NB4 (cell line): Measurements from ENCODE around the gene HACD1.

Source experiments
- POLR2A ChIP-seq: IDR thresholded peaks from 2 replicates; pipeline ENCODE4 v1.6.1; 2011; ENCODE audit warnings: mild to moderate bottlenecking; ENCODE audit not compliant: insufficient read length; ENCODE audit errors: extremely low read depth
- TF ChIP-seq, protein P1 (sequence below): IDR thresholded peaks from one replicate; pipeline ENCODE4 v1.5.1; 2012; ENCODE audit warnings: low read depth, low read length

GRCh38 chr10:17597386-17597785 lies 19.8 kb downstream of the HACD1 start:
- TF ChIP-seq, protein P1, sequence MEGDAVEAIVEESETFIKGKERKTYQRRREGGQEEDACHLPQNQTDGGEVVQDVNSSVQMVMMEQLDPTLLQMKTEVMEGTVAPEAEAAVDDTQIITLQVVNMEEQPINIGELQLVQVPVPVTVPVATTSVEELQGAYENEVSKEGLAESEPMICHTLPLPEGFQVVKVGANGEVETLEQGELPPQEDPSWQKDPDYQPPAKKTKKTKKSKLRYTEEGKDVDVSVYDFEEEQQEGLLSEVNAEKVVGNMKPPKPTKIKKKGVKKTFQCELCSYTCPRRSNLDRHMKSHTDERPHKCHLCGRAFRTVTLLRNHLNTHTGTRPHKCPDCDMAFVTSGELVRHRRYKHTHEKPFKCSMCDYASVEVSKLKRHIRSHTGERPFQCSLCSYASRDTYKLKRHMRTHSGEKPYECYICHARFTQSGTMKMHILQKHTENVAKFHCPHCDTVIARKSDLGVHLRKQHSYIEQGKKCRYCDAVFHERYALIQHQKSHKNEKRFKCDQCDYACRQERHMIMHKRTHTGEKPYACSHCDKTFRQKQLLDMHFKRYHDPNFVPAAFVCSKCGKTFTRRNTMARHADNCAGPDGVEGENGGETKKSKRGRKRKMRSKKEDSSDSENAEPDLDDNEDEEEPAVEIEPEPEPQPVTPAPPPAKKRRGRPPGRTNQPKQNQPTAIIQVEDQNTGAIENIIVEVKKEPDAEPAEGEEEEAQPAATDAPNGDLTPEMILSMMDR: no peak
- TF ChIP-seq POLR2A: no peak
